ENCODE results near the gene TAMM41. TPM values are rescaled to one million over a fixed set of nuclear protein-coding genes. Genes with fewer than 3 reads are reported as not detected.
"Not testable (repeated sequence)": the region's sequence is repeated elsewhere in the genome, so short reads cannot be mapped to it uniquely, and the experiment has no call there.

Gene TAMM41
- total RNA-seq, 4 donors from 2014 or later = 3.6 to 26.8 (median 6.5) TPM

- no peak overlapping the region for H3K4me3 ChIP-seq
- TF ChIP-seq POLR2AphosphoS5 (IDR thresholded peaks at IDR 0.05) = no peak
- TF ChIP-seq POLR2A (IDR thresholded peaks at IDR 0.05) = no peak
- TF ChIP-seq EP300 (IDR thresholded peaks at IDR 0.05) = no peak
- TF ChIP-seq CTCF (IDR thresholded peaks at IDR 0.05) = no peak
- no peak for ATAC-seq
- WGBS, 2 donors (ENCODE audit: low coverage in 1 of 2) = 0 to 85% methylated on average over 1 to 4 of the region's 9 CpGs
- no peaks in the 10 kb centered on the region for H3K36me3 ChIP-seq
- no peak overlapping the region for H3K27ac ChIP-seq
- H3K27me3 ChIP-seq = no peaks in the 10 kb centered on the region
- no peaks in the 10 kb centered on the region for H3K9me3 ChIP-seq
- H3K4me1 ChIP-seq = no peaks in the 10 kb centered on the region
Measured at GRCh38 chr3:11757441-11757875, 89.2 kb downstream of the TAMM41 start.

- TF ChIP-seq POLR2AphosphoS5 (IDR thresholded peaks at IDR 0.05) (no peak), POLR2A (IDR thresholded peaks at IDR 0.05) (no peak), EP300 (IDR thresholded peaks at IDR 0.05) (no peak)
- ATAC-seq = no peak
- no peak overlapping the region for H3K4me3 ChIP-seq
- H3K4me1 ChIP-seq = no peaks in the 10 kb centered on the region
- 71 to 82% methylated on average over 9 to 11 of the region's 12 CpGs for WGBS, 2 donors (ENCODE audit: low coverage in 1 of 2)
- no peaks in the 10 kb centered on the region for H3K9me3 ChIP-seq
- no peak overlapping the region for H3K27ac ChIP-seq
- no peaks in the 10 kb centered on the region for H3K36me3 ChIP-seq
- H3K27me3 ChIP-seq = no peaks in the 10 kb centered on the region
Measured at GRCh38 chr3:11755276-11755675, 91.4 kb downstream of the TAMM41 start.

GRCh38 chr3:11752254-11752653 is 94.4 kb downstream of the TAMM41 start:
- not testable (repeated sequence) for H3K4me3 ChIP-seq, H3K27ac ChIP-seq, H3K36me3 ChIP-seq, ATAC-seq, H3K9me3 ChIP-seq, H3K4me1 ChIP-seq, H3K27me3 ChIP-seq
- WGBS, 2 donors (ENCODE audit: low coverage in 1 of 2) = 74 to 100% methylated on average over 2 to 4 of the region's 4 CpGs

- not testable (repeated sequence) for H3K4me3 ChIP-seq, ATAC-seq, H3K27me3 ChIP-seq
Measured at GRCh38 chr3:11748306-11748705, 98.4 kb downstream of the TAMM41 start.

More at GRCh38 chr3:11748306-11748705, 98.4 kb downstream of the TAMM41 start:
- not testable (repeated sequence) for H3K9me3 ChIP-seq, H3K4me1 ChIP-seq, H3K27ac ChIP-seq, H3K36me3 ChIP-seq
- 40 to 65% methylated on average over 1 to 6 of the region's 9 CpGs for WGBS, 2 donors (ENCODE audit: low coverage in 1 of 2)

Small RNA genes lying within 50 kb of the gene (small RNA-seq; reads per million reads assigned to genes)
- 0 reads per million in 4 donors for gene CYCSP12

Other genes starting within 250 kb of the TAMM41 start
- gene VGLL4, start 203.0 kb downstream of the TAMM41 start, total RNA-seq = 100 to 1,000 TPM in 1 of 4 donors, 10 to 100 TPM in 3; 53.4 to 128 (median 58.2) TPM
- 1 to 10 TPM in 3 of 4 donors, under 1 TPM in 1; 0.93 to 2.2 (median 1.9) TPM for gene SYN2, start 157.5 kb upstream of the TAMM41 start, total RNA-seq

Measured in gastroesophageal sphincter (tissue), 4 donors.